ENCODE results near the gene HSBP1L1.

DNA sequence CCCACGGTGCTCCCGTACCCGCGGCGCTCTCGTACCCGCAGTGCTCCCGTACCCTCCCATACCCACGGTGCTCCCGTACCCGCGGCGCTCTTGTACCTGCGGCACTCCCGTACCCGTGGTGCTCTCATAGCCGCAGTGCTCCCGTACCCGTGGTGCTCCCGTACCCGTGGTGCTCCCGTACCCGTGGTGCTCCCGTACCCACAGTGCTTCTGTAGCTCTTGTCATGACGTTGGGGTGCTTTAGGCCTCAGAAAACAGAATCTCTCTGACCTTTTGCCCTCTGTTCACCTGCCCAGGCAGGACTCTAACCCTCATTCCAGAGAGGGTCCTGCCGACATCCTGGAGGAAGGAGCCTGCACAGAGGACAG, 48.3 kb upstream of the HSBP1L1 start:
- TF ChIP-seq, protein P1, sequence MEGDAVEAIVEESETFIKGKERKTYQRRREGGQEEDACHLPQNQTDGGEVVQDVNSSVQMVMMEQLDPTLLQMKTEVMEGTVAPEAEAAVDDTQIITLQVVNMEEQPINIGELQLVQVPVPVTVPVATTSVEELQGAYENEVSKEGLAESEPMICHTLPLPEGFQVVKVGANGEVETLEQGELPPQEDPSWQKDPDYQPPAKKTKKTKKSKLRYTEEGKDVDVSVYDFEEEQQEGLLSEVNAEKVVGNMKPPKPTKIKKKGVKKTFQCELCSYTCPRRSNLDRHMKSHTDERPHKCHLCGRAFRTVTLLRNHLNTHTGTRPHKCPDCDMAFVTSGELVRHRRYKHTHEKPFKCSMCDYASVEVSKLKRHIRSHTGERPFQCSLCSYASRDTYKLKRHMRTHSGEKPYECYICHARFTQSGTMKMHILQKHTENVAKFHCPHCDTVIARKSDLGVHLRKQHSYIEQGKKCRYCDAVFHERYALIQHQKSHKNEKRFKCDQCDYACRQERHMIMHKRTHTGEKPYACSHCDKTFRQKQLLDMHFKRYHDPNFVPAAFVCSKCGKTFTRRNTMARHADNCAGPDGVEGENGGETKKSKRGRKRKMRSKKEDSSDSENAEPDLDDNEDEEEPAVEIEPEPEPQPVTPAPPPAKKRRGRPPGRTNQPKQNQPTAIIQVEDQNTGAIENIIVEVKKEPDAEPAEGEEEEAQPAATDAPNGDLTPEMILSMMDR (IDR thresholded peaks at IDR 0.05): no peak
- no peak for TF ChIP-seq POLR2A (IDR thresholded peaks at IDR 0.05)
